ENCODE results near the gene SCCPDH. TPM values are rescaled to one million over a fixed set of nuclear protein-coding genes. Genes with fewer than 3 reads are reported as not detected.

Gene SCCPDH
- total and polyA plus RNA-seq, 9 of the 15 experiments (the other 6 are each of a cell fraction or from before 2014, with no cell fraction given) = 7.0 to 61.9 (median 38.3) TPM

DNA sequence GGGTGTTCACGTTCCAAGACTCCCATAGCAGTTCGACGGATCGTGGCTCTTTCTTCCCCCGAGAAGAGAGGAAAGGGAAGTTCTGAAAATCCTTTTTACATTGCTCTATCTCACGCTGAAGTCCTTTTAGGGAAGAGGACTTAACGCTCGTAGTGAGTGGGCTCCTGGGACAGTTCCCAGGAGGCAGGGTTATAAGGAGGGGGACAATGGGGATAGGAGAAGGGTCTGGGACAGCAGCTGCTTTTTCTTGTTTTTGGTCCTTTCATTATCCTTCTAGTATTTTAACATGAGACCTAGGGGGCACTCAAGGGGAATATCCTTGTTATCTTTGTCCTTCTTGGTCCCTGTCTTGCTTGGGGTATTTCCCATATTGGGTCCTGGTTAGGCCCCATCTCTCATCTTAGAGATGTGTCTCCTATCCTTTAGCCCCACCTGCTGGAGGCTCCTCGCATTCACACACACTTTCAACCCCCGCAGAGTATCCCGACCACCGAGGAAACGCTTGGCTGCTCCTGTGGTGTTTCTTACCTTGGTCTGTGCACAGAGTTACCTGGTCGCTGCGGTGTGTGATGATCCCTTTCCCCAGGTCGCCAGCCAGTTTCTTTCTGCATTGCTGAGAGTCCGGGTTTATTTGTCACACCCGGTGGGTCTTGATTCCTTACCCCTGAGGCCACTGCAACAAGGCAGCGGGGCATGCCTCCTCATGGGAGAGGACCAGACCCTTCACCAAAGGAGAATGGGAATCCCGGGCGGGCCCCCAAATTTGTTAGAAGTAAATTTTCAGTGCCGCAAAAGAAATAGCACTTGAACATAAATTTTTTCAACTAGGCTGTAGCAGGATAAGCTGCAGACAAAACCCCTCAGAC lies 29.7 kb downstream of the SCCPDH start:
- FAIRE-seq = peak; percentile 90
- intact Hi-C loops (cut with micrococcal nuclease) = loop anchor here (1.0 to 10.0 kb wide), 5 partner anchors 55 to 1599 kb away; partner anchors contain the start of gene KIF26B
- WGBS (ENCODE audit: insufficient coverage, low coverage, missing lambda C conversion rate) = 40% methylated on average over 22 of the region's 22 CpGs
- TF ChIP-seq SMC3 (conservative IDR thresholded peaks at IDR 0.05; ENCODE audit: insufficient read depth, low read depth, low read length) (peak; percentile 84), NBN (IDR thresholded peaks at IDR 0.05; ENCODE audit: low read depth) (no peak), CREBBP (IDR thresholded peaks at IDR 0.05; ENCODE audit: low read depth, low read length) (no peak), STAG1 (CRISPR knock-in tag; IDR thresholded peaks at IDR 0.05; ENCODE audit: borderline replicate concordance) (peak; percentile 81; the same call in 1 of the 2 replicates), OTX1 (CRISPR knock-in tag; IDR thresholded peaks at IDR 0.05) (no peak), CBX2 (IDR thresholded peaks at IDR 0.05; ENCODE audit: insufficient read depth, low read length, poor library complexity, severe bottlenecking) (no peak), RAD21 (CRISPR knock-in tag; conservative IDR thresholded peaks at IDR 0.05 in 1 of 2, IDR thresholded peaks at IDR 0.05 in 1 of 2) (peak; percentile 75 to 87), CREM (IDR thresholded peaks at IDR 0.05; ENCODE audit: low read depth) (0 out of 2 replicates have a peak, but pooled peaks have one; percentile 13)
- TF ChIP-seq, protein P1, sequence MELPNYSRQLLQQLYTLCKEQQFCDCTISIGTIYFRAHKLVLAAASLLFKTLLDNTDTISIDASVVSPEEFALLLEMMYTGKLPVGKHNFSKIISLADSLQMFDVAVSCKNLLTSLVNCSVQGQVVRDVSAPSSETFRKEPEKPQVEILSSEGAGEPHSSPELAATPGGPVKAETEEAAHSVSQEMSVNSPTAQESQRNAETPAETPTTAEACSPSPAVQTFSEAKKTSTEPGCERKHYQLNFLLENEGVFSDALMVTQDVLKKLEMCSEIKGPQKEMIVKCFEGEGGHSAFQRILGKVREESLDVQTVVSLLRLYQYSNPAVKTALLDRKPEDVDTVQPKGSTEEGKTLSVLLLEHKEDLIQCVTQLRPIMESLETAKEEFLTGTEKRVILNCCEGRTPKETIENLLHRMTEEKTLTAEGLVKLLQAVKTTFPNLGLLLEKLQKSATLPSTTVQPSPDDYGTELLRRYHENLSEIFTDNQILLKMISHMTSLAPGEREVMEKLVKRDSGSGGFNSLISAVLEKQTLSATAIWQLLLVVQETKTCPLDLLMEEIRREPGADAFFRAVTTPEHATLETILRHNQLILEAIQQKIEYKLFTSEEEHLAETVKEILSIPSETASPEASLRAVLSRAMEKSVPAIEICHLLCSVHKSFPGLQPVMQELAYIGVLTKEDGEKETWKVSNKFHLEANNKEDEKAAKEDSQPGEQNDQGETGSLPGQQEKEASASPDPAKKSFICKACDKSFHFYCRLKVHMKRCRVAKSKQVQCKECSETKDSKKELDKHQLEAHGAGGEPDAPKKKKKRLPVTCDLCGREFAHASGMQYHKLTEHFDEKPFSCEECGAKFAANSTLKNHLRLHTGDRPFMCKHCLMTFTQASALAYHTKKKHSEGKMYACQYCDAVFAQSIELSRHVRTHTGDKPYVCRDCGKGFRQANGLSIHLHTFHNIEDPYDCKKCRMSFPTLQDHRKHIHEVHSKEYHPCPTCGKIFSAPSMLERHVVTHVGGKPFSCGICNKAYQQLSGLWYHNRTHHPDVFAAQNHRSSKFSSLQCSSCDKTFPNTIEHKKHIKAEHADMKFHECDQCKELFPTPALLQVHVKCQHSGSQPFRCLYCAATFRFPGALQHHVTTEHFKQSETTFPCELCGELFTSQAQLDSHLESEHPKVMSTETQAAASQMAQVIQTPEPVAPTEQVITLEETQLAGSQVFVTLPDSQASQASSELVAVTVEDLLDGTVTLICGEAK (IDR thresholded peaks at IDR 0.05) = no peak
- TF ChIP-seq, protein P1 (CRISPR knock-in tag; IDR thresholded peaks at IDR 0.05) = no peak
- TF ChIP-seq, protein P2, sequence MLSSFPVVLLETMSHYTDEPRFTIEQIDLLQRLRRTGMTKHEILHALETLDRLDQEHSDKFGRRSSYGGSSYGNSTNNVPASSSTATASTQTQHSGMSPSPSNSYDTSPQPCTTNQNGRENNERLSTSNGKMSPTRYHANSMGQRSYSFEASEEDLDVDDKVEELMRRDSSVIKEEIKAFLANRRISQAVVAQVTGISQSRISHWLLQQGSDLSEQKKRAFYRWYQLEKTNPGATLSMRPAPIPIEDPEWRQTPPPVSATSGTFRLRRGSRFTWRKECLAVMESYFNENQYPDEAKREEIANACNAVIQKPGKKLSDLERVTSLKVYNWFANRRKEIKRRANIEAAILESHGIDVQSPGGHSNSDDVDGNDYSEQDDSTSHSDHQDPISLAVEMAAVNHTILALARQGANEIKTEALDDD (IDR thresholded peaks at IDR 0.05) = 0 out of 2 replicates have a peak, but pooled peaks have one; percentile 16

More for the DNA sequence above, 29.7 kb downstream of the SCCPDH start:
- ChIA-PET CTCF (ENCODE audit: low intra/inter-chr PET ratio) (interaction anchor here (0.5 to 1.9 kb wide), 4 partner anchors 65 to 1665 kb away, joined by 3 to 13 read pairs (median 8); no protein-coding TSS in a partner anchor), POLR2A (no interaction called here)
- Histone ChIP-seq H2AFZ (ENCODE audit: low read depth, low read length) (no peak overlapping the region), H3K79me2 (ENCODE audit: control insufficient read depth, insufficient read depth, low read length) (no peaks in the 10 kb centered on the region), H3K4me2 (ENCODE audit: insufficient read depth, low read length) (no peak overlapping the region; the same call in 1 of the 2 replicates), H3K4me3 (no peak overlapping the region), H3K9ac (ENCODE audit: insufficient read depth in 1 of 2, low read depth in 2 of 2, low read length in 2 of 2) (no peak overlapping the region), H3K9me3 (replicated peaks; ENCODE audit: control insufficient read depth, insufficient read depth, low read depth, low read length) (no peaks in the 10 kb centered on the region), H3K27ac (ENCODE audit: extremely low read depth, low read depth, low read length) (no peak overlapping the region), H3K27me3 (ENCODE audit: control insufficient read depth in 2 of 2, insufficient read depth in 2 of 2, low read length in 2 of 2) (no peaks in the 10 kb centered on the region), H3K36me3 (ENCODE audit: control insufficient read depth, insufficient read depth, low read length) (peaks cover 5% of the 10 kb centered on the region; the same call in 1 of the 3 replicates), H3K9me1 (ENCODE audit: control insufficient read depth, insufficient read depth, low read length) (no peaks in the 10 kb centered on the region), H3K4me1 (replicated peaks in 1 of 2; ENCODE audit: control insufficient read depth in 2 of 2, insufficient read depth in 2 of 2, low read length in 2 of 2) (0 out of 5 replicates have a peak, but pooled peaks cover 0 to under 1% of the 10 kb centered on the region in 2 experiments), H4K20me1 (replicated peaks; ENCODE audit: control insufficient read depth, insufficient read depth, low read length) (no peaks in the 10 kb centered on the region)
- in situ Hi-C loops (cut with MboI) = no loop called here
- peak; percentile 99 for ATAC-seq
- BruUV-seq (replicated peaks) = no TSS peak
- peak; percentile 67 to 81 (median 70) for DNase-seq (ENCODE audit: extremely low read depth in 1 of 4, low spot score in 3 of 4)
